KBM-7 (cell line): ENCODE results near the gene ATP4A.

Experiments used
- DNase-seq: peaks from one replicate; pipeline ENCODE4 v3.0.0-alpha.2; 2015
- in situ Hi-C: fragments of 300-500 bp; cut with MboI; formaldehyde crosslinking; loops from 2 replicates; pipeline ENCODE4 v1.14.3; 2020; ENCODE audit warnings: low sequenced_read_pairs, low pct_unique_long_range_greater_than_20kb, mixed read lengths

The ATP4A gene

DNA sequence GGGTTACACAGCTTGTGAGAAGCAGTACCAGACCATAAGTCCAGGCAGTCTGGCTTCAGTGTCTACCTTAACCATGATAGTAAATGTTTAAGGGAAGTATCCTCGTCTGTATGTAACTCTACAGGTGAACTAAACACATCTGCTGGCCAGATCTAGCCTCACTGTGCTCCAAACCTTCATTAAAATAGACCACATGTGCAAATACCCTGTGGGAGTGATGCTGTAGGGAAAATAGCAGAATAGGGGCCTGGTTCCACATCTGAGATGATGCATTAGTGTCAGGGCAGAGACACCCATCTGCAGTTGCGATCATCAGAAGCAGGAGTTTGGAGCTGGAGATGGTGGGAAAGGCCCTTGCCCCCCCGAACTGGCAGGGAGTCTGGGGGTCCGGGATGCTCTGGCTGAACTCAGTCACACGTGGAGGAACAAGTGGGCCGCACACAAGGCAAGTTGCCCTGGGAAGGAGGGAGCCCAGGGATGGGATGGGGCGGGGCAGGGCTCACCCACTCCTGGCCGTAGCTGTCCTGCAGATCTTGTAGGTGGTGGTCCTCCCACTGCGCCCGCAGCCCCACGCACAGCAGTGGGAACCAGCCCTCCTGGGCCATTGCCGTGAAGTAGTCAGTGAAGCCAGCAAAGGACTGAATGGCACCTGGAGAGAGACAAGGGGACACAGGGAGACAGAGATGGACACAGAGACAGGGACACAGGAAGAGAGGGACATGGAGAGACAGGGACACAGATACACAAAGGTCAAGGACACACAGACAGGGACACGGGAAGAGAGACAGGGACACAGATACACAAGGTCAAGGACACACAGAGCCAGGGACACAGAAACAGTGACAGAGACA is 10.7 kb downstream of the ATP4A start:
- in situ Hi-C loops: no loop called here
- no peak for DNase-seq

GRCh38 chr19:35551091-35551810 is 12.2 kb downstream of the ATP4A start:
- no peak for DNase-seq
- in situ Hi-C loops: no loop called here

DNA sequence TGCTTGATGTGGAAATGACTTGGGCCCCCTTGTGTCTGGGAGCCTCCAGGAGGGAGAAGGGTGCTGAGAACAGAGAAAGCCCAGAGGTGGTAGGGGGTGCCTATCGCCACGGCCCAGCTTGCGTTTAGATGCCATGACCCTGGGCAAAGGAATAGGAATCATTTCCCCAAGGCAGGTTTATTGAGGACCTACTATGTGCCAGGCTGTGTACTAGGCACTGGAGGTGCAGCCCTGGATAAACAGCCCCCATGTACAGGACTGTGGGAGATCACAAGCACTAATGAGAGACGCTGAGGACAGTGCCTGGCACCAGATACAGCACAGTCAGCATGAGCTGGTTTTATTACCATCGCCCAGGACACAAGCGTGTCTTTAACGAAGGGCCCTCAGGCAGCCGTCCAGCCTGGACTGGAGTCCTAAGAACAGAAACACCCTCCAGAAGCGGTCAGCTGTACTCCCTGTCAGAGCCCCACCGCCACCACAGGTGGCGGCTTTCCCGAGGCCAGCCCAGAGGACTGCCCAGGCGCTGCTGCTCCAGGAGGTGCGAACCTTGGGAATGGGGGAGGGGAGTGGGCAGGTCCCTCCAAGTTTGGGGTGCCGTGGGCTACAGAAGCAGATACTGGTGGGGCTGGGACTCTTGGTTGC is 13.5 kb downstream of the ATP4A start:
- in situ Hi-C loops: no loop called here
- DNase-seq: no peak

- in situ Hi-C loops: no loop called here
- DNase-seq: peak; percentile 67
These were observed 14.2 kb downstream of the ATP4A start for GRCh38 chr19:35549174-35549788.

- DNase-seq: no peak
- in situ Hi-C loops: no loop called here
These were observed 16.9 kb downstream of the ATP4A start for GRCh38 chr19:35546532-35546931.

DNA sequence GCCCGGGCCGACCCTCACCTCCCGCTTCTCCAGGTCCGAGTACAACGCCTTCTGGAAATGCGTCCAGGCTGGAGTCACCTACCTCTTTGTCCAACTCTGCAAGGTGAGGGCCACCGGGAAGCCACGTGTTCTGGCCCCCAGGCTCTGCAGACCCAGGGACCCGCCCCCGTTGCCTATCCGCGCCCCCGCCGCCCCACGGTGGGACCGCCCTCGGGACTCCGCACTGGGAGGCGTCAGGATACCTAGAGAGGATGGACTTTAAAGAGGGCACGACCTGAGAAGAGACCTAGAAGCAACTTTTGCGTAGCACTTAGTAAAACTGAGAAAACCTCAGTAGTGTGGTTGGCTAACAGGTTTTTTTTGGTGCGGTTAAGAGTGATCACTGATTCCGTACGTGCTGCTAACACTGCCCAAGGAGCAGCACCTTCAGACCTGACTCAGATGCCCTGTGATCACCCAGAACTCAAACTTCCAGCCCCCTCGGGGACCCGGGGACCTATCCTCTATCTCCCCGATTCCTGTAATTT is 17.5 kb downstream of the ATP4A start:
- in situ Hi-C loops: no loop called here
- no peak for DNase-seq

- in situ Hi-C loops: no loop called here
- DNase-seq: peak; percentile 88
These were observed 18.2 kb downstream of the ATP4A start, which contains the start of gene TMEM147 for GRCh38 chr19:35545001-35545854. TMEM147 (plus strand) TSS chr19:35545626; CDS start chr19:35545740, 114 bp downstream.

DNA sequence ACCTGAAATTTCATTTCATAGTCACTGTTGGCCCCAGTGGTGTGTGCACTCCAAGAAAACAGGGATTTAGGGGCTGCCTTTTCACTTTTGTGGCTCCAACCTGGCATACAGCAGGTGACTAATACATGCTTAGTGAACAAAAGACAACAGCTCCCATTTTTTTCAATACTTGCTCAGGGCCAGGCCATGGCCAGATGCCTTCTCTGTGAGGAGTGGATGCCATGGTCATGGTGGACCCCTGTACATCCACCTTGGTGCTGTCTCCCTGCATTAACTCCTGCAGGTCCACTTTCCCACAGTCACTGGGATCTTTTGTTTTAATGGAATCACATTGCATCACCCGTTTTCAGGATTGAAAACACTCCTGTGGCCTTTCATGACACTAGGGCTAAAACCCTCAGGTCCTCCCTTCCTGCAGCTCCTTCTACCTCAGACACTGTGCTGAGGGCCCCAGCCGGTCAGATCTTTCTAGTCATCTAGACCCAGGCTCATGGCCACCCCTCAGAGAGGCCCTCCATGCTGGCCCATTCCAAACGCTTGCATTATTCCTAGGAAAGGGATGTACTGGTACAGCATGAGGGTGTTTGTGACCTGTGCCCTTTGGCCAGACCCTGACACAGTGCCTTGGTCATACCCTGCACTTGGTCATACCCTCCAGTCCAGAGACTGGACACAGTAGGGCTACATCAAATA is 19.2 kb downstream of the ATP4A start:
- DNase-seq: no peak
- in situ Hi-C loops: no loop called here

DNA sequence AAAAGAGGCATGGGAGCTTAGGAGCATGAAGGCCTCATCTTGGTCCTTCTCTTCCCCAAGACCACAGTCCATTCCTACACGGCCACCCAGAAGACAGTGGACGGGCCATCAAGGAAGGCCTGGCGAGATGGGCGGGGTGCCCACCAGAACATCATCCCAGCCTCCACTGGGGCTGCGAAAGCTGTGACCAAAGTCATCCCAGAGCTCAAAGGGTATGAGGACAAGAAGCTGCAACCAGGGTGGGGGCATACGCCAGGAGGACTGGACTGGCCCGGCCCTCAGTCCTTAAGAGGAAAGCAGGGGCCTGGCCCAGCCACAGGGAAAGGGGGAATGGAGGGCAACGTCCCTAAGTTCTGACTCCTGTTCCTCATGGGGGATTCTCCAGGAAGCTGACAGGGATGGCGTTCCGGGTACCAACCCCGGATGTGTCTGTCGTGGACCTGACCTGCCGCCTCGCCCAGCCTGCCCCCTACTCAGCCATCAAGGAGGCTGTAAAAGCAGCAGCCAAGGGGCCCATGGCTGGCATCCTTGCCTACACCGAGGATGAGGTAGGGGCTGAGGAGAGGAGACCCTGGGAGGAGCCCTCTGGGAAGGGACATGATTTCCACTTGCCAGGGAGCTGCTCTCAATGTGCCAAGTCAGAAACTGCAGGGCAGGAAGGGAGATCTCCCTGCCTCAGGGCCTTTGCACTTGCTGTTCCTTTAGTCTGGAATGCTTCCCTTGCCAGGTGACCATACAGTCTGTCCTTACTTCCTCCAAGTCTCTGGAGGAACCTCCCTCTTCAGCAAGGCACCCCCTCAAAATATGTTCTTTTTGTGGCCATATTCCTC is 20.0 kb downstream of the ATP4A start:
- no peak for DNase-seq
- in situ Hi-C loops: no loop called here

DNA sequence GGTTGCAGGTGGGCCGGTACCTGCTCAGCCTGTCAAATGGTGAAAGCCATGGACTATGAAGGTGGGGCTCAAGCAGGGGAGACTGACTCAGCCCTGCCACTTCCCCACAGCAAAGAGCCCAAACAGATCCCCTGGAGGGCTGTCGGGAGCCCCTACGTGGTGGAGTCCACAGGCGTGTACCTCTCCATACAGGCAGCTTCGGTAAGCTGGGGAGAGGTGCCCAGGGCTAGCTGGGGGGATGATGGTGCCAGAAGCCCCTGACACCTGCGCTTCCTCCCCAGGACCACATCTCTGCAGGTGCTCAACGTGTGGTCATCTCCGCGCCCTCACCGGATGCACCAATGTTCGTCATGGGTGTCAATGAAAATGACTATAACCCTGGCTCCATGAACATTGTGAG is 21.2 kb downstream of the ATP4A start:
- DNase-seq: no peak
- in situ Hi-C loops: no loop called here

DNA sequence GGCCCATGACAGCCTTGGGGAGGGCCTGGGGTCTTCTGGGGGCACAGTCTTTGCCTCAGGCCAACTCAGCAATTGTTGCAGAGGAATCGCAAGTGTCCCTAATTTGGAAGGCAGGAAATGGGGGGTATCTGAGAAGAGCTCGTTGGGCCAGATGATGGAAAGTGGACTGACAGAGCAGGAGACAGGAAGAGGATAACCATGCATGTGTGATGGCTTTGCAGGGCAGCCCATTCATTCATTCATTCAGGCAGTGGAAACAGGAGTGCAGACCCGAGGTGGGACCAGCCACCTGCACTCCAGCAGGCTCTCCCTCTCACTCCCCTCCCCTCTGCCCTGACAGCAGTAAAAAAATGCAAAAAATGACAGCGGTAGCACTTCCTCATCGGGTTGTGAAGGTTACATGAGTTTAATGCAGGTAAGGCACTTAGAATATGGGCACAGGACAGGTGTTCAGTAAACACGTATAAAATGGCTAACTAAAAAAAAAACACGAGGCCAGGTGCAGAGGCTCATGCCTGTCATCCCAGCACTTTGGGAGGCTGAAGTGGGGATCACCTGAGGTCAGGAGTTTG is 23.0 kb downstream of the ATP4A start:
- in situ Hi-C loops: no loop called here
- DNase-seq: no peak

DNA sequence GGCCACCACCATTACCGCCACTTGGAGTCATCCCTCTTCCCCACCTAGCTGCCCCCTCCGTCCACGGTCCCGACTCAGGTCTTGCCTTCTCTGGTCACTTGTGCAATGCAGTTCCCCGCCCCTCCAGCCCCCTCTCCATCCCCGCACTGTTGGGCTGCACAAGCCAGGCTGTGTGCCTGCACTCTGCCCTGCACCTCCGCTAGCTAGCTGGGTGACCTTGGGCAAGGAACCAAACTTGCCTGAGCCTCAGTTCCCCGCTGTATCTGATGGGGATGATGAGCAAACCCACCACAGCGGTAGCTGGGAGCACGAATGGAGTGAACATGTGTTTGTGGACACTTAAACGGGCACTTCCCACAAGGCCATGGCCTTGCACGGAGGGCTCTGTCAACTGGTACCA is 23.6 kb downstream of the ATP4A start:
- in situ Hi-C loops: no loop called here
- DNase-seq: no peak

GRCh38 chr19:35539314-35539713 is 24.1 kb downstream of the ATP4A start:
- in situ Hi-C loops: no loop called here
- DNase-seq: no peak

GRCh38 chr19:35534803-35535480 is 28.5 kb downstream of the ATP4A start:
- in situ Hi-C loops: no loop called here

DNA sequence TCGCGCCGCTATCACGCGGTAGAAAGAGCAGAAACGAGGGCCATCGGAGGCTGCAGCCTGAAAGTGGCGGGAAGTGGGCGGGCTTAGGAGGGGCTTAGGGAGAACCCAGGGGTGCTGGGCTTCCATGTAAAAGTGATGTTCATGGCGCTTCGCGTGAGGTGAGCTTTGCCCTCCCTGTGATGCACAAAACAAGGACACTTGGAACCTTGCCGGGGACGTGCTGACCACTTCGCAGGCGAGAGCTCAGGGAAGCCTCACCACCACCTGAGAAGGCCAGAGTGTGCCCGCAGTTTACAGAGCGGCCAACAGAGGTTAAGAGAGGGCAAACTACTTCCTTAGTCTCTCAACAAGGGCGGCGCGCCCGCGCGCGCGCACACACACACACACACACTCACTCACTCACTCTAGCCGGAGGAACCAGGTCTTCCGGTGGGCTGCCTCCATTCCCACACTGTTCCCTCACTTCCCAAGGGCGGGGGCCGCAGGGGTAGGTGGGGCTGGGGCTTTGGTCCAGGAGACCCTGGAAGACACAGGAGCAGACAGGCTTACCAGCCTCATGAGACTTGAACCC is 29.6 kb downstream of the ATP4A start:
- DNase-seq: peak; percentile 27
- in situ Hi-C loops: no loop called here

More at GRCh38 chr19:35534803-35535480, 28.5 kb downstream of the ATP4A start:
- no peak for DNase-seq
